Panc1 (cell line): ENCODE measurements around the gene HOXA5. TPM values are rescaled to one million over a fixed set of nuclear protein-coding genes. Genes with fewer than 3 reads are reported as not detected.
A peak's percentile ranks its signal among the peaks of the same experiment; 100 is the strongest.

Experiments
- ATAC-seq: fragments of 200-7000 bp; cut with Tn5 transposase; 2 replicates; pipeline ENCODE4 v1.9.1; 2020; ENCODE audit warnings: mild to moderate bottlenecking, moderate library complexity
- BruUV-seq: library from RNA; stranded (reverse); fragments of 400-500 nt; replicated peaks from 2 replicates; lab custom pipeline; 2021; lab: Mats Ljungman, UMichigan
- CTCF ChIA-PET: fragments of 300-600 bp; sonication (Branson Sonifier 250); formaldehyde crosslinking; loops from one replicate; lab custom pipeline; 2022; ENCODE audit warnings: antibody characterized with exemption; lab: Charles Lee
- POLR2A ChIA-PET: fragments of 300-600 bp; sonication (Branson Sonifier 250); formaldehyde crosslinking; loops from one replicate; lab custom pipeline; 2022; ENCODE audit warnings: antibody characterized with exemption; lab: Charles Lee
- DNase-seq: peaks from one replicate; pipeline ENCODE4 v3.0.0-alpha.2; 2010; ENCODE audit warnings: low read depth, low spot score
- H3K27ac ChIP-seq: 2 replicates; pipeline ENCODE4 v1.5.1; 2011; ENCODE audit warnings: mild to moderate bottlenecking, low read length, inconsistent platforms
- H3K27me3 ChIP-seq: fragments of 200-500 bp; sonication (Bioruptor generic); 2 replicates; pipeline ENCODE4 v1.6.0; 2014; ENCODE audit warnings: low read length, inconsistent platforms; ENCODE audit not compliant: control insufficient read depth, insufficient read depth
- H3K36me3 ChIP-seq: fragments of 200-500 bp; sonication (Bioruptor generic); 2 replicates; pipeline ENCODE4 v1.5.1; 2014; ENCODE audit warnings: inconsistent platforms, mild to moderate bottlenecking, low read length, moderate library complexity; ENCODE audit not compliant: control insufficient read depth, insufficient read depth
- H3K4me1 ChIP-seq: 2 replicates; pipeline ENCODE4 v1.5.1; 2011; ENCODE audit warnings: inconsistent platforms, mild to moderate bottlenecking, low read length, moderate library complexity; ENCODE audit not compliant: control insufficient read depth, insufficient read depth
- H3K4me3 ChIP-seq, 2 experiments: 2 replicates each; pipeline ENCODE4 v1.5.1; 2011 to 2012; ENCODE audit warnings: low read depth in 2 of 2, low read length in 2 of 2, mild to moderate bottlenecking in 2 of 2, inconsistent platforms in 1 of 2, moderate library complexity in 1 of 2
- H3K9me3 ChIP-seq: fragments of 200-500 bp; sonication (Bioruptor generic); 2 replicates; pipeline ENCODE4 v1.5.1; 2014; ENCODE audit warnings: low read depth, mild to moderate bottlenecking, inconsistent platforms, low read length, moderate library complexity; ENCODE audit not compliant: control insufficient read depth, insufficient read depth
- CTCF ChIP-seq: fragments of 450-650 bp; IDR thresholded peaks from 2 replicates; pipeline ENCODE4 v1.5.1; 2017; ENCODE audit warnings: mild to moderate bottlenecking
- POLR2AphosphoS5 ChIP-seq: IDR thresholded peaks from 2 replicates; pipeline ENCODE4 v1.6.1; 2012; ENCODE audit warnings: mild to moderate bottlenecking, low read depth, low read length, moderate library complexity
- REST ChIP-seq, 2 experiments: IDR thresholded peaks; 2 replicates each; pipeline ENCODE4 v1.6.1; 2011 to 2012; ENCODE audit warnings: low read depth in 2 of 2, control low read depth in 1 of 2, low read length in 1 of 2, mild to moderate bottlenecking in 1 of 2, moderate library complexity in 1 of 2; ENCODE audit not compliant: insufficient read depth in 1 of 2
- SIN3A ChIP-seq: IDR thresholded peaks from 2 replicates; pipeline ENCODE4 v1.6.1; 2012; ENCODE audit warnings: low read depth, mild to moderate bottlenecking, low read length, moderate library complexity, borderline replicate concordance; ENCODE audit not compliant: insufficient read depth
- TCF7L2 ChIP-seq: IDR thresholded peaks from 2 replicates; pipeline ENCODE4 v1.6.1; 2011; ENCODE audit warnings: mild to moderate bottlenecking, low read depth, low read length, inconsistent platforms
- in situ Hi-C: cut with HindIII; loops from 2 replicates; pipeline ENCODE4 v1.10.0; 2016; ENCODE audit warnings: low sequenced_read_pairs, low pct_unique_long_range_greater_than_20kb
- intact Hi-C: fragments of 100-400 bp; cut with micrococcal nuclease; formaldehyde crosslinking; loops from one replicate; pipeline ENCODE4 v1.10.0; 2022; ENCODE audit not compliant: unreplicated experiment
- total RNA-seq: library from RNA; stranded (reverse); gene quantifications from one replicate; pipeline ENCODE4 v1.2.1, GENCODE V29; 2021; ENCODE audit not compliant: unreplicated experiment

Gene HOXA5
- total RNA-seq, 1 experiment from 2014 or later, result 3.9 TPM

GRCh38 chr7:27095050-27095896 lies 48.2 kb downstream of the HOXA5 start:
- Histone ChIP-seq H3K9me3 (no peaks in the 10 kb centered on the region), H3K27me3 (no peaks in the 10 kb centered on the region), H3K4me1 (peaks cover 60% of the 10 kb centered on the region), H3K27ac (peak overlapping the region; percentile 67), H3K36me3 (peaks cover 7% of the 10 kb centered on the region; the same call in 1 of the 2 replicates), H3K4me3 (peak overlapping the region; percentile 85 to 93)
- DNase-seq, result no peak
- CTCF ChIA-PET, result interaction anchor here (0.6 to 1.1 kb wide), 4 partner anchors 11 to 232 kb away, joined by 3 to 7 read pairs (median 4); no protein-coding TSS in a partner anchor
- POLR2A ChIA-PET, result interaction anchor here (0.7 to 4.0 kb wide), 3 partner anchors 20 to 230 kb away, joined by 3 to 21 read pairs (median 4); partner anchors contain the start of gene SKAP2
- intact Hi-C loops, result loop anchor here (10.0 kb wide), 1 partner anchor 60 kb away; no protein-coding TSS in a partner anchor
- no peak for TF ChIP-seq TCF7L2
- no peak for TF ChIP-seq SIN3A
- TF ChIP-seq POLR2AphosphoS5, result no peak
- no peak for TF ChIP-seq CTCF
- TF ChIP-seq REST (IDR thresholded peaks at IDR 0.05; ENCODE audit: insufficient read depth in 1 of 2, low read depth in 2 of 2, low read length in 1 of 2), result no peak
- peak; percentile 1; the same call in 1 of the 2 replicates for ATAC-seq
- in situ Hi-C loops, result no loop called here
- TSS peak; percentile 87 for BruUV-seq

GRCh38 chr7:27094304-27095049 lies 49.0 kb downstream of the HOXA5 start:
- ATAC-seq (no peak), DNase-seq (no peak)
- Histone ChIP-seq H3K36me3 (0 out of 2 replicates have a peak, but pooled peaks cover 3% of the 10 kb centered on the region), H3K4me1 (peaks cover 57% of the 10 kb centered on the region), H3K27ac (peak overlapping the region; percentile 67), H3K27me3 (no peaks in the 10 kb centered on the region), H3K4me3 (peak overlapping the region; percentile 85 to 93), H3K9me3 (no peaks in the 10 kb centered on the region)
- no peak for TF ChIP-seq TCF7L2
- no peak for TF ChIP-seq CTCF
- no peak for TF ChIP-seq SIN3A
- TF ChIP-seq POLR2AphosphoS5, result no peak
- TF ChIP-seq REST (IDR thresholded peaks at IDR 0.05; ENCODE audit: insufficient read depth in 1 of 2, low read depth in 2 of 2, low read length in 1 of 2), result no peak
- CTCF ChIA-PET, result interaction anchor here (0.6 to 1.1 kb wide), 4 partner anchors 10 to 231 kb away, joined by 3 to 7 read pairs (median 4); no protein-coding TSS in a partner anchor
- no TSS peak for BruUV-seq
- POLR2A ChIA-PET, result interaction anchor here (0.7 to 1.7 kb wide), 2 partner anchors 20 to 230 kb away, joined by 3 to 4 read pairs; partner anchors contain the start of gene SKAP2
- in situ Hi-C loops (no loop called here), intact Hi-C loops (loop anchor here (10.0 kb wide), 1 partner anchor 60 kb away; no protein-coding TSS in a partner anchor)
